HG03039 (cell line): Measurements from ENCODE around the gene SYNGAP1.
"Not testable (repeated sequence)": the region's sequence is repeated elsewhere in the genome, so short reads cannot be mapped to it uniquely, and the experiment has no call there.

Experiments
- ATAC-seq: cut with Tn5 transposase; IDR thresholded peaks from one replicate; pipeline ENCODE4 v1.9.1; 2021; ENCODE audit warnings: mild to moderate bottlenecking, moderate library complexity; ENCODE audit not compliant: unreplicated experiment

SYNGAP1 gene

DNA sequence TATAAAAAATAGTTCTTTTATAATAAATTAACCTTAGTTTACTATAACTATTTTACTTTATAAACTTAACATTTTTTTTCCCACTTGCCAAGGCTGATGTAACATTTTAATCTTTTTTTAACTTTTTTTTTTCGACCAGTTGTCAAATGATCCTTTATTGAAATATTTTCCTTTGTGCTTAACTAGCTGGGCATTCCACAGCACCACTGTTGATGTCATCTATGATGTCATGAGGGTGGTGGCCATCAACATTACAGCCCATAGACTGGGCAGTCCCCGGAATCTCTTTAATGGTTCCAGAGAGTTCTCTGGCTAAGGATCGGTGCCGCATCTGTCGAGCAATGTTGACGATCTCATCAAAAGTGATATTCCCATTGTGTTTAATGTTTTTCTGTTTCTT, 20.0 kb upstream of the SYNGAP1 start:
- ATAC-seq = not testable (repeated sequence)

DNA sequence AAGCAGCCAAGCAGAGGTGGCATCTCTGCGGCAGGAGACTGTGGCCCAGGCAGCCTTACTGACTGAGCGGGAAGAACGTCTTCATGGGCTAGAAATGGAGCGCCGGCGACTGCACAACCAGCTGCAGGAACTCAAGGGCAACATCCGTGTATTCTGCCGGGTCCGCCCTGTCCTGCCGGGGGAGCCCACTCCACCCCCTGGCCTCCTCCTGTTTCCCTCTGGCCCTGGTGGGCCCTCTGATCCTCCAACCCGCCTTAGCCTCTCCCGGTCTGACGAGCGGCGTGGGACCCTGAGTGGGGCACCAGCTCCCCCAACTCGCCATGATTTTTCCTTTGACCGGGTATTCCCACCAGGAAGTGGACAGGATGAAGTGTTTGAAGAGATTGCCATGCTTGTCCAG, 15.0 kb upstream of the SYNGAP1 start:
- ATAC-seq = no peak

GRCh38 chr6:33405386-33405940, 14.4 kb upstream of the SYNGAP1 start:
- no peak for ATAC-seq

- no peak for ATAC-seq
Observed at GRCh38 chr6:33406126-33406525, 13.7 kb upstream of the SYNGAP1 start.

- ATAC-seq = no peak
Observed at GRCh38 chr6:33407132-33407718, 12.6 kb upstream of the SYNGAP1 start.

DNA sequence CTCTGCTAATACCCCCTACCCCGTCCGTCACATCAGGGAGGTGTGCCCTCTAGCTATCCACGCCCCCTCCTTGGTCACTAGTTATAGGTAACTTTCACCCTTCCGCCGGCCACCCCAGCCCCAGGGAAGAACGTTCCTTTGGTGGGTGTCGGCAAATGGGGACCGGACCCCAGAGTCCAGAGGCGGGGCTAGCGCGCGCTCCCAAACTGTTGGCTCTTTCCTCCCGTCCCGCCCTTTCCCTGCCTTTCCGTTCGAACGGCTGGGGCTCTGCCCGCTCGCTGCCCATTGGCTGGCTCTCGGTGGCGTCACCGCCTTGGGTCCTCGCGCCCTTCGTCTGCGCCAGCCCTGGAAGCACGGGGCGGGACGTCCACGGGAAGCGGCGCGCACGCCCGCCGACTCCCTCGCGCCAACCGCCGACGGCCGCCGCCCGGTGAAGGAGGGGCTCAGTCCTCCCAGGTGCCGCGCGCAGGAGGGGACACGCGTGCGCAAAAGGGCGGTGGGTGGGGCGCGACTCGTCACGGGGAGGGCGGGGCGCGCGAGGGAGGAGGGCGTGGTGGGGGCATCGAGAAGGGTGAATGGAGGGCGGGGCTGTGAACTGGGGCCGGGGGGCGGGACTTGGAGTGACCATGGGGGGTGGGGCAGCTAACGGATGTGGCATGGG, 9.7 kb upstream of the SYNGAP1 start:
- peak; percentile 71 for ATAC-seq

DNA sequence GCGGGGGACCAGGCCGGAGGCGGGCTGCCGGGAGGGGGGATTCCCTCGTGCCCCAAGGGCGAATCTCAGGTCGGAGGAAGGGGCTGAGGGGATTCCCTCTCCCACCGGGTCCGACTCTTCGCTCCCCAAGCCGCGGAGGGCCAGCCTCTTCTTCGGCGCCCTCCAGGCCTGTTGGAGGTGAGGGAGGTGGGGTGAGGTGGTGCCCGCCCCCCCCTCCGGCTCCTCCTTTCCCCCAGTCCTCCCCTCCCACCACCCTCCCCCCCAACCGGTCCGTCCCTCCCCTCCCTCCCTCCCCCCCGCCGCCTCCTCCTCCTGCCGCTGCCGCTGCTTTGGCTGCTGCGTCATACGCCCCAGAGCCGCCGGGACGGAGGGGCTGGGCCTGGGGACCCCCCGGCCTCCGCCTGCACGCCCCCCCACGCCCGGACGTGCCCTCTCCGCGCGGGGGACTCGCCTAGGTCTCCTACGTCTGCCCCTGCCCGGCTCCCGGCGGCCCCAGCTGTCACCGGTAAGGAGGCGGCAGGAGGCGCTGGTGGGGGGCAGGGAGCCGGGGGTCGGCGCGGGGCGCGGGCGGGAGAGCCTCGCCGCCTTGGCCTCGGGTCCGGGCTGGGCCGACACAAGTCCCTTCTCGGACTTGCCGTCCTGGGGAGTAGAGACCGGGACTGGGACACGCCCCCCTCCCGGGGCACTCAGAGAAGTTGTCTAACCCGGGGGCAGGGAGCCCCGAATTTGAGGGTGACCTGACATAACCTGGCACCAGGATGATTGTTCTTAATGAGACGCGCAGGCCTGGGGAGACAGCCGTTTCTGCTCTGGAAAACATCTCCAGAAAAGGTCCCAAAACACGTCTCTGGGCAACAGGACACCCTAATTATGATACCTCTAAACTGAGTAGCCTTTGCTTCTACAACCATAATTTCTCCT, 8.9 kb upstream of the SYNGAP1 start, which contains the start of gene PHF1:
PHF1 (plus strand) TSS at position 304 of the 921 bp plus-strand sequence. CDS start 1,250 bp downstream, outside the sequence.
- ATAC-seq = peak; percentile 31

DNA sequence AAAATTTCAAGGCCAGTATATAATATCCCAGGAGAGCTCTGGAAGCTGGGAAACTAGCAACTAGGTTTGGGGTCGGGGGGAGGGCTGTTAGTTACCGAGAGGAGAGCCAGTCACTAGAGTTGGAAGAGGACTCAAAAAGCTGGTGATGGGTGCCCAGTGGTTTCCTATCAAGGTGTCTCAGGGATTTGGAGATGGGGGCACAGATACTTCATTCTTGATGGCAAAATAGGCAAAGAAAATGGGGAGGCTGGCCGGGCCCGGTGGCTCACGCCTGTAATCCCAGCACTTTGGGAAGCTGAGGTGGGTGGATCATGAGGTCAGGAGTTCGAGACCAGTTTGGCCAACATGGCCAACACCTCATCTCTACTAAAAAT, 8.2 kb upstream of the SYNGAP1 start:
- no peak for ATAC-seq

GRCh38 chr6:33412140-33413009, 7.5 kb upstream of the SYNGAP1 start:
- ATAC-seq = no peak

DNA sequence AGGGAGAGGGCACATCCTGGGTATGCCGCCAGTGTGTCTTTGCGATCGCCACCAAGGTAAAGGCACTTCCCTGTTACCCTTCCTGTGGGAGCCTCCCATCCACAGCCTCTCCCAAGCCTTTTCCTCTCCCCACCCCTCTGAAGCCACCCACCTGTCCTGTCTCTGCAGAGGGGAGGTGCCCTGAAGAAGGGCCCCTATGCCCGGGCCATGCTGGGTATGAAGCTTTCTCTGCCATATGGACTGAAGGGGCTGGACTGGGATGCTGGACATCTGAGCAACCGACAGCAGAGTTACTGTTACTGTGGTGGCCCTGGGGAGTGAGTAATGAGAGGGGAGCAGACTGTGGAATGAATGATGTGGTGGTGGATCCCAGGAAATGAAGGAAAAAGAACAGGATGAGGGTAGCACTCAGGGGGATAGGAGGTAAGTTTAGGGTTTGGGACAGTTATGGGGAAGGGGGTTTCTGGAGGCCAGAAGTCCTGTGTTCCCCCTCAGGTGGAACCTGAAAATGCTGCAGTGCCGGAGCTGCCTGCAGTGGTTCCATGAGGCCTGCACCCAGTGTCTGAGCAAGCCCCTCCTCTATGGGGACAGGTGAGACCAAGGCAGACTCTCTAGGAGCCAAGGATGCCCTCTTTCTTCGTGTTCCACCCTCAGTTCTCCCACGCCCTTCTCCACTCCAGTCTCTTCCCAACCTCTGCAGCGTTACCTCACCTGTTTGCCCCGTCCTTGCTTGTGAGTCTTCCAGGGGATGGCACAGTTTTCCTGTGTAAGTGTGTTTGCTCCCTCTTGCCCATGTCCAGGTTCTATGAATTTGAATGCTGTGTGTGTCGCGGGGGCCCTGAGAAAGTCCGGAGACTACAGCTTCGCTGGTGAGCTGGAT, 6.4 kb upstream of the SYNGAP1 start:
- no peak for ATAC-seq

- no peak for ATAC-seq
Observed at GRCh38 chr6:33414592-33415271, 5.1 kb upstream of the SYNGAP1 start.

DNA sequence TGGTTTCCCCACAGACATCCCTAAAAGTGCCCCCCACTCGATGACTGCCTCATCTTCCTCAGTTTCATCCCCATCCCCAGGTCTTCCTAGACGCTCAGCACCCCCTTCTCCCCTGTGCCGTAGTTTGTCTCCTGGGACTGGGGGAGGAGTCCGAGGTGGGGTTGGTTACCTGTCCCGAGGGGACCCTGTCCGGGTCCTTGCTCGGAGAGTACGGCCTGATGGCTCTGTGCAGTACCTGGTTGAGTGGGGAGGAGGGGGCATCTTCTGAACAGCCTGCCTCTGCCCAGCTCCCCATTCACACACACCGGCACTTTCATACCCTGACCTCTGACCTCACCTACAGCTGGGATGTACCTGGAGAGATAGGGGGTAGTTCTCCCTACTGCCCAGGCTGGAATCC, 4.0 kb upstream of the SYNGAP1 start:
- no peak for ATAC-seq

GRCh38 chr6:33416386-33417127, 3.3 kb upstream of the SYNGAP1 start:
- no peak for ATAC-seq

GRCh38 chr6:33417128-33417902, 2.5 kb upstream of the SYNGAP1 start:
- ATAC-seq = no peak

GRCh38 chr6:33417903-33418689, 1.8 kb upstream of the SYNGAP1 start, which contains the start of gene CUTA:
Gene CUTA (minus strand): TSS chr6:33418107. CDS start chr6:33418000, 107 bp downstream.
- peak; percentile 78 for ATAC-seq

GRCh38 chr6:33418690-33419291, 1.1 kb upstream of the SYNGAP1 start:
- ATAC-seq = no peak
